ENCODE results near the gene MCL1.

Gene MCL1

GRCh38 chr1:150563340-150564038 lies 15.9 kb downstream of the MCL1 start:
- peak overlapping the region; percentile 93 for H3K27ac ChIP-seq
- TF ChIP-seq ZFX (IDR thresholded peaks at IDR 0.05) (no peak), CTCF (conservative IDR thresholded peaks at IDR 0.05) (no peak)

- H3K27ac ChIP-seq, result peak overlapping the region; percentile 93
- TF ChIP-seq CTCF (conservative IDR thresholded peaks at IDR 0.05), result no peak
- TF ChIP-seq ZFX (IDR thresholded peaks at IDR 0.05), result no peak
These were observed 16.7 kb downstream of the MCL1 start for GRCh38 chr1:150562446-150563339.

- peak overlapping the region; percentile 93 for H3K27ac ChIP-seq
- TF ChIP-seq CTCF (conservative IDR thresholded peaks at IDR 0.05) (no peak), ZFX (IDR thresholded peaks at IDR 0.05) (no peak)
These were observed 17.4 kb downstream of the MCL1 start for GRCh38 chr1:150561974-150562445.

GRCh38 chr1:150561254-150561973 lies 18.0 kb downstream of the MCL1 start:
- H3K27ac ChIP-seq, result peak overlapping the region; percentile 93
- TF ChIP-seq CTCF (conservative IDR thresholded peaks at IDR 0.05), result peak; percentile 73
- peak; percentile 49; the same call in 1 of the 2 replicates for TF ChIP-seq ZFX (IDR thresholded peaks at IDR 0.05)

- TF ChIP-seq ZFX (IDR thresholded peaks at IDR 0.05), result no peak
- peak; percentile 86 for TF ChIP-seq CTCF (conservative IDR thresholded peaks at IDR 0.05)
- H3K27ac ChIP-seq, result peak overlapping the region; percentile 93
These were observed 18.7 kb downstream of the MCL1 start for GRCh38 chr1:150560576-150561253.

- peak overlapping the region; percentile 93; the same call in 1 of the 2 replicates for H3K27ac ChIP-seq
- TF ChIP-seq CTCF (conservative IDR thresholded peaks at IDR 0.05) (peak; percentile 91), ZFX (IDR thresholded peaks at IDR 0.05) (no peak)
These were observed 19.4 kb downstream of the MCL1 start for GRCh38 chr1:150560011-150560438.

Measured in C4-2B (cell line).